GM19043 (cell line): Measurements from ENCODE around the gene HSD17B11.
"Not testable (repeated sequence)": the region's sequence is repeated elsewhere in the genome, so short reads cannot be mapped to it uniquely, and the experiment has no call there.

Experiments used
- ATAC-seq: cut with Tn5 transposase; IDR thresholded peaks from one replicate; pipeline ENCODE4 v1.9.1; 2021; ENCODE audit warnings: low read depth; ENCODE audit not compliant: unreplicated experiment

The HSD17B11 gene

GRCh38 chr4:87311684-87312083 lies 79.3 kb downstream of the HSD17B11 start:
- no peak for ATAC-seq

GRCh38 chr4:87310691-87311335 lies 80.2 kb downstream of the HSD17B11 start:
- no peak for ATAC-seq

- ATAC-seq = no peak
Measured at GRCh38 chr4:87309625-87310024, 81.4 kb downstream of the HSD17B11 start.

- no peak for ATAC-seq
Measured at GRCh38 chr4:87306056-87306455, 84.9 kb downstream of the HSD17B11 start.

- ATAC-seq = no peak
Measured at GRCh38 chr4:87305562-87305961, 85.4 kb downstream of the HSD17B11 start.

GRCh38 chr4:87304745-87305432 lies 86.1 kb downstream of the HSD17B11 start:
- ATAC-seq = no peak

- no peak for ATAC-seq
Measured at GRCh38 chr4:87299898-87300297, 91.1 kb downstream of the HSD17B11 start.

GRCh38 chr4:87298362-87298761 lies 92.6 kb downstream of the HSD17B11 start:
- no peak for ATAC-seq

GRCh38 chr4:87294911-87295310 lies 96.1 kb downstream of the HSD17B11 start:
- not testable (repeated sequence) for ATAC-seq

GRCh38 chr4:87293889-87294288 lies 97.1 kb downstream of the HSD17B11 start:
- ATAC-seq = not testable (repeated sequence)

- no peak for ATAC-seq
Measured at GRCh38 chr4:87286970-87287369, 104.0 kb downstream of the HSD17B11 start.
